Measurements from ENCODE around the gene ITGA11.

The ITGA11 gene

GRCh38 chr15:68289621-68290352, 142.2 kb downstream of the ITGA11 start:
- ATAC-seq (no peak), DNase-seq (no peak)

- DNase-seq (no peak), ATAC-seq (no peak)
These were observed 142.9 kb downstream of the ITGA11 start for GRCh38 chr15:68289057-68289456.

- no peak for ATAC-seq
- DNase-seq: no peak
These were observed 145.7 kb downstream of the ITGA11 start for GRCh38 chr15:68286256-68286655.

GRCh38 chr15:68285259-68285980, 146.5 kb downstream of the ITGA11 start:
- DNase-seq (no peak), ATAC-seq (peak; percentile 25)

- DNase-seq (no peak), ATAC-seq (no peak)
These were observed 147.2 kb downstream of the ITGA11 start for GRCh38 chr15:68284616-68285258.

- ATAC-seq (no peak), DNase-seq (no peak)
These were observed 148.6 kb downstream of the ITGA11 start for GRCh38 chr15:68283401-68283800.

- ATAC-seq: no peak
These were observed 151.0 kb downstream of the ITGA11 start for GRCh38 chr15:68281008-68281407.

GRCh38 chr15:68279779-68280753, 151.9 kb downstream of the ITGA11 start:
- no peak for ATAC-seq
- no peak for DNase-seq

More at GRCh38 chr15:68281008-68281407, 151.0 kb downstream of the ITGA11 start:
- DNase-seq: no peak

GRCh38 chr15:68278595-68279405, 153.2 kb downstream of the ITGA11 start:
- peak; percentile 3 for ATAC-seq
- no peak for DNase-seq

- peak; percentile 76 for DNase-seq
- no peak for ATAC-seq
These were observed 153.7 kb downstream of the ITGA11 start for GRCh38 chr15:68278345-68278594.

- peak; percentile 85 for ATAC-seq
These were observed 154.2 kb downstream of the ITGA11 start, which contains the start of gene FEM1B for GRCh38 chr15:68277603-68278344. Gene FEM1B, plus strand, starts transcription at chr15:68277745. Its CDS starts 673 bp downstream, at chr15:68278418.

GRCh38 chr15:68277131-68277602, 154.8 kb downstream of the ITGA11 start:
- ATAC-seq: no peak
- no peak for DNase-seq

More at GRCh38 chr15:68277603-68278344, 154.2 kb downstream of the ITGA11 start, which contains the start of gene FEM1B:
- peak; percentile 88 for DNase-seq

- no peak for DNase-seq
- ATAC-seq: no peak
These were observed 155.3 kb downstream of the ITGA11 start for GRCh38 chr15:68276668-68277067.

GRCh38 chr15:68275165-68275746, 156.7 kb downstream of the ITGA11 start:
- DNase-seq: no peak
- ATAC-seq: no peak

- DNase-seq (no peak), ATAC-seq (no peak)
These were observed 157.6 kb downstream of the ITGA11 start for GRCh38 chr15:68274201-68274848.

- ATAC-seq (no peak), DNase-seq (no peak)
These were observed 159.2 kb downstream of the ITGA11 start for GRCh38 chr15:68272721-68273271.

- ATAC-seq: no peak
- DNase-seq: no peak
These were observed 160.0 kb downstream of the ITGA11 start for GRCh38 chr15:68271854-68272471.

- no peak for DNase-seq
- no peak for ATAC-seq
These were observed 163.6 kb downstream of the ITGA11 start for GRCh38 chr15:68268405-68268804.

GRCh38 chr15:68265674-68266073, 166.3 kb downstream of the ITGA11 start:
- no peak for DNase-seq
- no peak for ATAC-seq

Measured in stimulated activated naive CD8-positive, alpha-beta T cell treated with anti-CD3 and anti-CD28 coated beads, Interleukin-15, Interleukin-2, amounts not matched to agents 100 U/mL and 50 U/mL, for 24 hours (primary cell).